IMR-90 (cell line): ENCODE data around the gene ZNF280B. TPM values are rescaled to one million over a fixed set of nuclear protein-coding genes. Genes with fewer than 3 reads are reported as not detected.

Experiments used
- ATAC-seq: fragments of 200-7000 bp; cut with Tn5 transposase; 2 replicates; pipeline ENCODE4 v1.9.1; 2020; ENCODE audit warnings: low read depth, mild to moderate bottlenecking, moderate library complexity
- BruUV-seq: library from RNA; stranded (reverse); fragments of 400-500 nt; replicated peaks from 2 replicates; lab custom pipeline; 2021; lab: Mats Ljungman, UMichigan
- CTCF ChIA-PET: fragments of 300-600 bp; formaldehyde crosslinking; extraction: SDS; loops from one replicate; lab custom pipeline; 2021; ENCODE audit warnings: antibody characterized with exemption; lab: Yijun Ruan, JAX
- POLR2A ChIA-PET: fragments of 300-600 bp; sonication (Branson Sonifier 250); formaldehyde crosslinking; loops from one replicate; lab custom pipeline; 2022; ENCODE audit warnings: antibody characterized with exemption; ENCODE audit not compliant: unreplicated experiment; lab: Charles Lee
- DNase-seq: peaks from one replicate; pipeline ENCODE4 v3.0.0; 2013
- H2AFZ ChIP-seq: replicated peaks from 2 replicates; pipeline ENCODE3; 2013; ENCODE audit warnings: low read length, mild to moderate bottlenecking; ENCODE audit not compliant: poor library complexity
- H2AK5ac ChIP-seq: 2 replicates; pipeline ENCODE4 v1.6.1; 2013; ENCODE audit warnings: low read depth, low read length, inconsistent platforms
- H2AK9ac ChIP-seq: replicated peaks from 2 replicates; pipeline ENCODE3; 2013; ENCODE audit warnings: mild to moderate bottlenecking, low read depth, low read length, moderate library complexity; ENCODE audit not compliant: poor library complexity
- H2BK120ac ChIP-seq: 2 replicates; pipeline ENCODE4 v1.6.1; 2013; ENCODE audit warnings: low read depth, low read length, inconsistent platforms
- H2BK15ac ChIP-seq: 3 replicates; pipeline ENCODE4 v1.6.1; 2013; ENCODE audit warnings: low read depth, low read length, inconsistent platforms
- H2BK20ac ChIP-seq: 2 replicates; pipeline ENCODE4 v1.6.1; 2013; ENCODE audit warnings: low read depth, mild to moderate bottlenecking, inconsistent platforms, low read length, moderate library complexity
- H2BK5ac ChIP-seq: 2 replicates; pipeline ENCODE4 v1.6.1; 2013; ENCODE audit warnings: mild to moderate bottlenecking, low read depth, low read length, inconsistent platforms; ENCODE audit not compliant: poor library complexity, severe bottlenecking
- H3K14ac ChIP-seq: replicated peaks from 2 replicates; pipeline ENCODE4 v1.6.1; 2013; ENCODE audit warnings: low read depth, low read length, inconsistent platforms
- H3K18ac ChIP-seq: 2 replicates; pipeline ENCODE4 v1.6.1; 2013; ENCODE audit warnings: low read depth, low read length, control low read depth
- H3K23ac ChIP-seq: 2 replicates; pipeline ENCODE4 v1.6.1; 2013; ENCODE audit warnings: low read depth, low read length, inconsistent platforms
- H3K27ac ChIP-seq: 2 replicates; pipeline ENCODE4 v1.5.1; 2013; ENCODE audit warnings: mild to moderate bottlenecking, control low read depth, low read length; ENCODE audit not compliant: insufficient read depth
- H3K27me3 ChIP-seq: 2 replicates; pipeline ENCODE4 v1.6.1; 2013; ENCODE audit warnings: low read length; ENCODE audit not compliant: control insufficient read depth, insufficient read depth
- H3K36me3 ChIP-seq: 2 replicates; pipeline ENCODE4 v1.6.1; 2013; ENCODE audit warnings: low read length, mixed read lengths; ENCODE audit not compliant: control insufficient read depth, insufficient read depth
- H3K4ac ChIP-seq: 2 replicates; pipeline ENCODE4 v1.6.1; 2013; ENCODE audit warnings: low read depth, low read length, inconsistent platforms
- H3K4me1 ChIP-seq: 2 replicates; pipeline ENCODE4 v1.6.1; 2013; ENCODE audit warnings: low read length, mixed read lengths; ENCODE audit not compliant: control insufficient read depth, insufficient read depth
- H3K4me2 ChIP-seq: 2 replicates; pipeline ENCODE4 v1.6.1; 2013; ENCODE audit warnings: low read depth, mild to moderate bottlenecking, control low read depth, low read length, moderate library complexity
- H3K4me3 ChIP-seq: 2 replicates; pipeline ENCODE4 v1.5.1; 2013; ENCODE audit warnings: low read depth, mild to moderate bottlenecking, control low read depth, low read length, moderate library complexity; ENCODE audit not compliant: insufficient read depth
- H3K56ac ChIP-seq: 2 replicates; pipeline ENCODE4 v1.6.1; 2013; ENCODE audit warnings: low read length, inconsistent platforms; ENCODE audit not compliant: insufficient read depth; ENCODE audit errors: extremely low read depth
- H3K79me1 ChIP-seq, 2 experiments: 2 replicates each; pipeline ENCODE4 v1.6.1; 2013; ENCODE audit warnings: low read length in 2 of 2, inconsistent platforms in 1 of 2, low read depth in 1 of 2
- H3K9ac ChIP-seq: 2 replicates; pipeline ENCODE4 v1.6.1; 2013; ENCODE audit warnings: low read depth, low read length, control low read depth
- H3K9me1 ChIP-seq: 2 replicates; pipeline ENCODE4 v1.6.1; 2013; ENCODE audit warnings: low read length, inconsistent platforms; ENCODE audit not compliant: insufficient read depth
- H3K9me3 ChIP-seq: 2 replicates; pipeline ENCODE4 v1.6.1; 2013; ENCODE audit warnings: low read length; ENCODE audit not compliant: control insufficient read depth, insufficient read depth
- H4K20me1 ChIP-seq: 2 replicates; pipeline ENCODE4 v1.6.1; 2013; ENCODE audit warnings: low read length, inconsistent platforms; ENCODE audit not compliant: insufficient read depth
- H4K5ac ChIP-seq: 2 replicates; pipeline ENCODE4 v1.6.1; 2013; ENCODE audit warnings: mild to moderate bottlenecking, low read depth, low read length, control low read depth
- H4K8ac ChIP-seq, 2 experiments: 2 replicates each; pipeline ENCODE4 v1.6.1; 2013; ENCODE audit warnings: low read depth in 2 of 2, low read length in 2 of 2, control low read depth in 1 of 2, inconsistent platforms in 1 of 2
- H4K91ac ChIP-seq: 2 replicates; pipeline ENCODE4 v1.6.1; 2013; ENCODE audit warnings: low read depth, low read length, inconsistent platforms; ENCODE audit not compliant: insufficient read depth
- ELK1 ChIP-seq: fragments of 150-350 bp; IDR thresholded peaks from 2 replicates; pipeline ENCODE4 v1.6.1; 2016; ENCODE audit warnings: low read depth, mild to moderate bottlenecking, low read length, moderate library complexity, borderline replicate concordance
- MAFK ChIP-seq: IDR thresholded peaks from 2 replicates; pipeline ENCODE4 v1.6.1; 2012; ENCODE audit warnings: low read depth, low read length, improper control_type of control experiment
- MXI1 ChIP-seq: IDR thresholded peaks from 2 replicates; pipeline ENCODE4 v1.6.1; 2012; ENCODE audit warnings: low read depth, mild to moderate bottlenecking, low read length, moderate library complexity, borderline replicate concordance
- NFE2L2 ChIP-seq: fragments of 150-350 bp; IDR thresholded peaks from 2 replicates; pipeline ENCODE4 v1.6.1; 2016; ENCODE audit warnings: low read depth, mild to moderate bottlenecking, low read length
- RCOR1 ChIP-seq: IDR thresholded peaks from 2 replicates; pipeline ENCODE4 v1.6.1; 2012; ENCODE audit warnings: mild to moderate bottlenecking, low read length, improper control_type of control experiment; ENCODE audit not compliant: insufficient replicate concordance
- whole genome bisulfite sequencing, 2 experiments: methylation state at CpG; one replicate each; pipeline versions ENCODE4 v1.1.5 to v1.1.7; 2013; ENCODE audit warnings: missing lambda C conversion rate in 2 of 2; ENCODE audit not compliant: insufficient read length in 1 of 2; ENCODE audit errors: extremely low coverage in 2 of 2; 5-methylcytosine and 5-hydroxymethylcytosine counted together
- dilution Hi-C: fragments of 300-500 bp; cut with HindIII; formaldehyde crosslinking; loops from one replicate; pipeline ENCODE4 v1.14.3; 2018; ENCODE audit warnings: low sequenced_read_pairs; ENCODE audit not compliant: unreplicated experiment
- in situ Hi-C: fragments of 300-500 bp; cut with MboI; formaldehyde crosslinking; loops from 3 replicates; pipeline ENCODE4 v1.14.3; 2019; ENCODE audit warnings: low sequenced_read_pairs, inconsistent platforms, mixed read lengths
- intact Hi-C: fragments of 100-400 bp; cut with micrococcal nuclease; formaldehyde crosslinking; loops from 2 replicates; pipeline ENCODE4 v1.10.0; 2022
- polyA plus RNA-seq, 3 experiments: library from polyadenylated mRNA; depleted of rRNA; stranded (reverse); fragments of >200 nt; gene quantifications; 2 replicates each; pipeline ENCODE4 v1.2.3, GENCODE V29; 2012; ENCODE audit warnings: low replicate concordance in 1 of 3
- total RNA-seq: library from RNA; depleted of rRNA; stranded (reverse); fragments of >200 nt; gene quantifications from 2 replicates; pipeline ENCODE4 v1.2.3, GENCODE V29; 2012

ZNF280B gene
- total and polyA plus RNA-seq, 2 of the 4 experiments (the other 2 are of a cell fraction): 0.65 to 1.4 TPM

GRCh38 chr22:22528780-22529179, 20.2 kb upstream of the ZNF280B start:
- TF ChIP-seq NFE2L2: no peak
- no peak for TF ChIP-seq ELK1
- TF ChIP-seq MAFK: no peak
- TF ChIP-seq MXI1: no peak
- TF ChIP-seq RCOR1: no peak
- no CpG with 5 or more reads among the region's 2 CpGs for WGBS, 2 experiments
- in situ Hi-C loops: no loop called here
- intact Hi-C loops: no loop called here
- Histone ChIP-seq H2BK15ac (no peak overlapping the region), H3K14ac (no peak overlapping the region), H2BK20ac (no peak overlapping the region), H3K9ac (no peak overlapping the region), H3K79me1 (no peaks in the 10 kb centered on the region), H2AK9ac (no peak overlapping the region), H3K4me2 (no peak overlapping the region), H3K36me3 (no peaks in the 10 kb centered on the region), H3K27me3 (peaks cover 5% of the 10 kb centered on the region), H4K5ac (no peak overlapping the region), H4K20me1 (no peaks in the 10 kb centered on the region), H3K27ac (no peak overlapping the region), H2AFZ (no peak overlapping the region), H3K4me3 (no peak overlapping the region), H3K9me1 (no peaks in the 10 kb centered on the region), H2BK5ac (no peak overlapping the region), H3K4ac (no peak overlapping the region), H2BK120ac (no peak overlapping the region), H3K9me3 (no peaks in the 10 kb centered on the region), H3K56ac (no peak overlapping the region), H3K4me1 (no peaks in the 10 kb centered on the region), H3K23ac (no peak overlapping the region), H4K8ac (no peak overlapping the region), H4K91ac (no peak overlapping the region), H2AK5ac (no peak overlapping the region), H3K18ac (no peak overlapping the region)
- ChIA-PET CTCF (no interaction called here), POLR2A (no interaction called here)
- no peak for DNase-seq
- dilution Hi-C loops: no loop called here
- no TSS peak for BruUV-seq
- ATAC-seq: no peak
